CMK (cell line): Measurements from ENCODE around the gene HRH3.

Experiments used
- DNase-seq: peaks from one replicate; pipeline ENCODE4 v3.0.0-alpha.2; 2010; ENCODE audit warnings: low read depth

HRH3 gene

DNA sequence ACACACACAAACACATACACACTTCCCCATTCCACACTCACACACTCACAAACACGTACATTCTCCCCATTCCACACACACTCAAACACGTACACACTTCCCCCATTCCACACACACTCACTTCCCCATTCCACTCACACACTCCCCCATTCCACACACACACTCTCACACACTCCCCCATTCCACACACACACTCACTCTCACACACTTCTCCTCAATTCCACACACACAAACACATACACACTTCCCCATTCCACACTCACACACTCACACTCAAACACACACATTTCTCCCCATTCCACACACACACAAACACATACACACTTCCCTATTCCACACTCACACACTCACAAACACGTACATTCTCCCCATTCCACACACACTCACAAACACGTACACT lies 9.6 kb upstream of the HRH3 start:
- DNase-seq = no peak

- no peak for DNase-seq
Observed at GRCh38 chr20:62228982-62229545, 9.0 kb upstream of the HRH3 start.

DNA sequence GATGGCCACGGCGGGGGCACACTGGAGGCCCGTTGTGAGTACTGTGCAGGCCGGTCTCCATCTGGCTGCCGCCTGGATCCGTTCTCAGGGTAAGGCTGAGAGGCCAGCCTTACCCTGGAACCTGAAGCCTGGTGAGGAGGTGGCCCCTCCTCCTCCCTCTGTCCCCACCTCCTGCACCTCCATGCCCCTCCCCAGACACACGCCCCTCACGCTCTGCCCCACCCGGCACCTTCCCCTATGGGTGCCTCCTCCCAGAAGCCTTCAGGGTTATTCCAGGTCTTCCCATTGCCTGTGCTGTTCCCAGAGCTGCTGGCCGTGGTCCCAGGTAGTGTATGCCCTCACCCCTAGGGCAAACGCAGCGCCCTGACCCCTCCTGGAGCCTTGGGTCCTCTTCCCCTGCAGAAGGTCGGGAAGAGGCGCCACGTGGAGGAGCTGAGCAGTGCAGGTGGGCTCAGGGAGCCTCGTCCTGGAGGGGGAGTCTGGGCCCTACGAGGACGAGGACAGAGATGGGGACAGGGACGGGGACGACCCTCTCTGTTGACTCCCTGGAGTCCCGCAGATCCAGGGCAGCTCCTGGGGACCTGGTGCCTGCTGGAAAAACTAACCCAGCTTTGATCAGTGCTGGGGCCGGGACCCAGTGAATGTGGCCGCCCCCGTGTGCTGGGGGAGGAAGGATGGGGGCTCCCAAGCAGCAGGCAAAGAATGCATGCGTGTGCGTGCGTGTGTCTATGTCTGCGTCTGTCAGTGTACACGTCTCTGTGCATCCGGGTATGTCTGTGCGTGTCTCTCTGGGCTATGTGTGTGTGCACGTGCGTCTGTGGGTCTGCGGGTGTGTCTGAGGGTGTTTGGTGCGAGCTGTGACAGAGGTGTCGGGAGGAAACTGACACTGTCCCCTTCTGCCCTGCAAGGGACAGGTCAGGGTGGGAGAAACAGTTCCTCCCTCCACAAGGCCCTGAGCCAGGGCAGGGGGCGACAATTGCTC lies 8.2 kb upstream of the HRH3 start:
- DNase-seq = no peak

GRCh38 chr20:62227591-62227976 lies 7.5 kb upstream of the HRH3 start:
- DNase-seq = no peak

GRCh38 chr20:62226707-62227590 lies 6.9 kb upstream of the HRH3 start:
- DNase-seq = no peak

GRCh38 chr20:62225820-62226635 lies 6.0 kb upstream of the HRH3 start:
- no peak for DNase-seq

- no peak for DNase-seq
Observed at GRCh38 chr20:62225026-62225425, 4.9 kb upstream of the HRH3 start.

GRCh38 chr20:62224113-62224855 lies 4.2 kb upstream of the HRH3 start:
- DNase-seq = no peak

GRCh38 chr20:62223571-62223970 lies 3.5 kb upstream of the HRH3 start:
- no peak for DNase-seq

DNA sequence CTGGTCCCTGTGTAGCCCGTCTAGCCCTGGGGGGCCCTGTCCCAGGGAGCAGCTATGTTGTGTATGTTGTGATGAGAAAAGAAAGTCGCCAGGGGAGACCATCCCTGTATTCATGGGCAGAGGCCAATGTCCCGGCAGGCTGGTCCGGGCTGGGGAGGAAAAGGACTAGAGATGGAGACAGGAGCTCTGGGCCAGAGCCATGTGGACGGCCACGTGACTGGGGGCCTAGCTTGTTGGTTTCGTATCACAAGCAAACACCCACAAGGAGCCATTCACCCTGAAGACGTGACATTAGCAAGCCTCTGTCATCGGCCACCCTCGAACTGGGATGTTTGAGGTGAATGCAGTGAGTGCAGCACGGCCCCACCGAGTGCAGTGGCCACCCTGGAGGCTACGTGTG lies 2.9 kb upstream of the HRH3 start:
- no peak for DNase-seq

- DNase-seq = no peak
Observed at GRCh38 chr20:62222266-62222850, 2.3 kb upstream of the HRH3 start.

DNA sequence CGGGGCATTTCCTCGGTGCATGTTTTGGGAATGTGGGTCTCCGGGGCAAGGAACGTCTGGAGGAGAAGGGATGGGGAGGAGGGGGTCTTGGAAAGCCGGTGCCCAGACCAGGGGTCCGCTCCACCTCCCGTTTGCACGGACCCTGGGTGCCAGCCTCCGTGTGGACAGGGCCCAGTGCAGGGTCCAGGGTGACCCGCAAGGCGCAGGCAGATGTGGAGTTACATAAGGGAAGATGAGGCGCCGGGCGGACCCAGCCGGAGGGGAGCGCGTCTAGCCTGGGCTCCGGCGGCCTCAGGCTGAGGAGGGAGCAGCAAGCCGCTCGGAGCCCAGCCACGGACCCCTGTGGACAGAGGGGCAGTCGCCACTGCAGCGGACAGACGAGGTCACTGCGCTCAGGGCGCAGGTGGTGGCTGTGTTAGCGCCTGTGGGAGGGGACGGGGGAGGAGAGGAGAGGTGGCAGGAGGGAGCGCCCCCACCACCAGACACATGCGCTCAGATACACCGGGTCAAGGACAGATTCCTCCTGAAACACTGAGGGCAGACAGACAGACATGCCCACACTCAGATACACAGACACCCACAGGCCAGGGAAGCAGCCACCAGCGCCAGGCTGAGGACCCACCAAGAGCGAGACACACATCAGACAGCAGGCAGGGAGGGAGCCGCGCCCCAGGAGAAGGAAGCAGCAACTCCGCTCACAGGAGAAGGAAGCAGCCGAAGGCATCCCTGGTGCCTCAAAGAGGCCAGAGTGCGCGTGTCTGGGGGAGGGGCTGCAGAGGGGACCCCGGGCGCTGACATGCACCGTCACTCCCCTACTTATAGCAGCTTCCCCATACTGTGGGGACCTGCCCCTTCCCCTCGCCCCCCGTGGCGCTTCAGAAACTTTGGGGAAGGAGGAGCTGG lies 839 bp upstream of the HRH3 start:
- DNase-seq = no peak

GRCh38 chr20:62219101-62219991 lies 732 bp downstream of the HRH3 start:
- DNase-seq = no peak

DNA sequence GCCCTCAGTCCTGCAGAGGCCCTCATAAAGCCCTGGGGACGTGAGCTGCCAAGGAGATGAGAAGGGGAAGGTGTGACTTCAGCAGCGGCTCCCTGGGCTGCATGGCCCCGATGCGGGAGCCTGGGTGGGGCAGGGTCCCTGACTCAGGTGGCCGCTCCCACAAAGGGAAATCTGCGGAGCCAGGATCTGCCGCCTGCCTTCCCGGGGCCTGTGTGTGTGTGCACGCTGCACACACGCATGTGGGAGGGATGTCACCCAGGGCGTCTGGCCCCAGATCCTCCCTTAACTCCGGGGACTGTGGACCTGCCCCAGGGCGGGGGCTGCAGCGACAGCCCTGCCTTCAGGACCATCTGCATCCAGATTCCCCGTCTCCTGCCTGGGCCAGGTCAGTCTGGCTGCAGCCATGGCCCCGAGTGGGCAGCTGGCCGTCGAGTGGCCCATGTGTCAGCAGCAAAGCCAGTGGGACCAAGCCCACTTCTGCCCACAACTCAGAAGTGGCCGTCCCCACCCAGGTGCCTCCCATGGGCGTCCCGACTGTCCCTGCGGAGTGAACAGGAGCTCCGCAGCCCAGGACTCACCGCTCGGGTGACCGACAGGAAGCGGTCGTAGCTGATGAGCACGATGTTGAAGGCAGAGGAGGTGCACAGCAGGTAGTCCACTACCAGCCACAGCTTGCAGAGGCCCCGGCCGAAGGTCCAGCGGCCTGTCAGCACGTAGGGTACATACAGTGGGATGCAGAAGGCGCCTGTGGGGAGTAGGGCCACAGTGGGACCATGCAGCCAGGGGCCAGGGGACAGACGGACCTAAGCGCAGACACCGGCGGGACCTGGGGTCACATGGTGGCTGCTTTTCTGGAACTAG lies 1.9 kb downstream of the HRH3 start:
- DNase-seq = no peak

DNA sequence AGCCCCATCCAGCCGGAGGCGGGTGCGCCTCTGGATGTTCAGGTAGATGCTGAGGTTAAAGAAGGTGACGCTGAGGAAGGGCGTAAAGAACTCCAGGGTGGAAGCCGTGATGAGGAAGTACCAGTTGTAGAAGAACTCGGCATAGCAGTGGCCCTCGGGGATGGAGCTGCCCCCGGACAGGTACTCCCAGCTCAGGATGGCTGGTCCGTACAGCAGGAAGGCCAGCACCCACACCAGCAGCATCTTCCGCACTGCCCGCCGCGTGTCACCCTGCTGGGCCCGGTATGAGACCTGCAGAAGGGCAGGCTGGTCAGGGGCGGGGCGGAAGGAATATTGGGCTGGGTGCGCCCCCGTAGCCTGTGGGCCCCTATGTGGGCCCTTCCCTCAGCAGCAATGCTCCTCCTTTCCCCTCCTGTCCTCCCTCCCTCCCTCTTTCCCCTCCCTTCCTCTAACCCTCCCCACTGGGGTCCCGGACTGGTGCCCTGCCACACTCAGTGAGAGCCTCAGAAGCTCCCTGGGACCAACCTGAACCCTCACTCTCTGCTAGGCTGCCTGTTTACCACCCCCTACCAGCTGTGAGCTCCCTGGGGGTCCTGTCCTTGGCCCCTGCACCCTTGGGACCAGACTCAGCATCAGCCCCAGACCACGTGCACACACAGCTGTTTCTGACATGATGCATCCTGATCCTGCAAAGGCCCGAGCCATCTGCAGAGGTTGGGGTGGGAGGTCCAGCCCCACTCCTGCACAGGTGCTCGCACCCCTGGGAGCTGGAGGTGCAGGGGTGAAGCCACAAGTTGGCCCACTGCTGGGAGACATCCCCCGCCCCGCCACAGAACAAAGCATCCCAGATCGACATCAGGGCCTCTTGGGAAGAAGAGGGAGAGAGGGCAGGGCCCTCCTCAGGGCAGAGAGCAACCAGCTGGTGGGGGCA lies 3.2 kb downstream of the HRH3 start:
- DNase-seq = no peak

- no peak for DNase-seq
Observed at GRCh38 chr20:62215991-62216635, 4.0 kb downstream of the HRH3 start.
